Activated naive CD8-positive, alpha-beta T cell treated with anti-CD3 and anti-CD28 coated beads, Interleukin-2, amount 50 U/mL, for 24 hours (primary cell): Measurements from ENCODE around the gene TRAK1.

Experiments
- ATAC-seq: fragments of 150-1000 bp; cut with Tn5 transposase; one replicate; pipeline ENCODE4 v1.10.0; 2021
- DNase-seq: peaks from one replicate; pipeline ENCODE4 v3.0.0; 2021
- H3K27ac Mint-ChIP-seq: one replicate; pipeline ENCODE4 v1.8.0; 2021; ENCODE audit warnings: mild to moderate bottlenecking, mixed read lengths
- H3K27me3 Mint-ChIP-seq: one replicate; pipeline ENCODE4 v1.8.0; 2021; ENCODE audit warnings: mixed read lengths
- H3K36me3 Mint-ChIP-seq: one replicate; pipeline ENCODE4 v1.8.0; 2021; ENCODE audit warnings: low read depth, mixed read lengths
- H3K4me1 Mint-ChIP-seq: one replicate; pipeline ENCODE4 v1.8.0; 2021; ENCODE audit warnings: mixed read lengths
- H3K4me3 Mint-ChIP-seq: one replicate; pipeline ENCODE4 v1.8.0; 2021; ENCODE audit warnings: mild to moderate bottlenecking, moderate library complexity, mixed read lengths
- H3K9me3 Mint-ChIP-seq: one replicate; pipeline ENCODE4 v1.8.0; 2021; ENCODE audit warnings: mixed read lengths

Gene TRAK1

GRCh38 chr3:42175386-42176240 lies 84.5 kb downstream of the TRAK1 start:
- DNase-seq (no peak), ATAC-seq (no peak)
- H3K4me1 Mint-ChIP-seq, result peaks cover 38% of the 10 kb centered on the region
- no peaks in the 10 kb centered on the region for H3K9me3 Mint-ChIP-seq
- H3K27me3 Mint-ChIP-seq, result no peaks in the 10 kb centered on the region
- no peak overlapping the region for H3K4me3 Mint-ChIP-seq
- no peak overlapping the region for H3K27ac Mint-ChIP-seq
- H3K36me3 Mint-ChIP-seq, result peaks cover 14% of the 10 kb centered on the region

- DNase-seq (no peak), ATAC-seq (no peak)
- no peak overlapping the region for H3K4me3 Mint-ChIP-seq
- H3K4me1 Mint-ChIP-seq, result peaks cover 34% of the 10 kb centered on the region
- peaks cover 14% of the 10 kb centered on the region for H3K36me3 Mint-ChIP-seq
- H3K9me3 Mint-ChIP-seq, result no peaks in the 10 kb centered on the region
- no peak overlapping the region for H3K27ac Mint-ChIP-seq
- H3K27me3 Mint-ChIP-seq, result no peaks in the 10 kb centered on the region
These were observed 85.3 kb downstream of the TRAK1 start for GRCh38 chr3:42176242-42177034.

- H3K4me3 Mint-ChIP-seq, result no peak overlapping the region
- H3K27me3 Mint-ChIP-seq, result no peaks in the 10 kb centered on the region
- H3K36me3 Mint-ChIP-seq, result peaks cover 14% of the 10 kb centered on the region
- H3K9me3 Mint-ChIP-seq, result no peaks in the 10 kb centered on the region
- H3K4me1 Mint-ChIP-seq, result peaks cover 27% of the 10 kb centered on the region
- H3K27ac Mint-ChIP-seq, result no peak overlapping the region
- DNase-seq (no peak), ATAC-seq (no peak)
These were observed 86.1 kb downstream of the TRAK1 start for GRCh38 chr3:42177068-42177800.

DNA sequence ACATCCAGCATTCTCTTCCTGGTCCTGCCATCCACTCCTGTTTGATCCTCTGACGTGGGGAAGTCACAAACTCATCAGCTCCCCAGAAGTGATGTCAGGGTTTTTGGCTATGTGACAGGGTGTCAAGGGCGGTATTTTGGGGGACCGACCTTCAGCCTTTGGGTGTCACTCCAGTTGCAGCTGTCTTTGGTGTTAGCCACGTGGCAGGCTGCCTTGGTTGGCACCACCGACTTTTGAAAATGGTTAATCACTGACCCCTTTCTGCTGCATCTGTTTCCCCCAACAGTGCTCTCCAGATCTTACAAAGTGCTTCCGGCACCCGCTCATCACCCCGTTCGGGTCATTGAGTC lies 86.6 kb downstream of the TRAK1 start:
- Mint-ChIP-seq H3K4me1 (peaks cover 23% of the 10 kb centered on the region), H3K27me3 (no peaks in the 10 kb centered on the region), H3K4me3 (no peak overlapping the region), H3K9me3 (no peaks in the 10 kb centered on the region), H3K36me3 (peaks cover 14% of the 10 kb centered on the region), H3K27ac (no peak overlapping the region)
- DNase-seq (no peak), ATAC-seq (no peak)

GRCh38 chr3:42179110-42179725 lies 88.1 kb downstream of the TRAK1 start:
- H3K27ac Mint-ChIP-seq, result peak overlapping the region; percentile 12
- ATAC-seq, result peak; percentile 80
- H3K36me3 Mint-ChIP-seq, result peaks cover 14% of the 10 kb centered on the region
- peaks cover 13% of the 10 kb centered on the region for H3K4me1 Mint-ChIP-seq
- DNase-seq, result no peak
- no peaks in the 10 kb centered on the region for H3K27me3 Mint-ChIP-seq
- H3K4me3 Mint-ChIP-seq, result no peak overlapping the region
- H3K9me3 Mint-ChIP-seq, result no peaks in the 10 kb centered on the region

- ATAC-seq (no peak), DNase-seq (no peak)
- H3K27me3 Mint-ChIP-seq, result no peaks in the 10 kb centered on the region
- peaks cover 16% of the 10 kb centered on the region for H3K36me3 Mint-ChIP-seq
- H3K9me3 Mint-ChIP-seq, result no peaks in the 10 kb centered on the region
- H3K4me1 Mint-ChIP-seq, result peaks cover 14% of the 10 kb centered on the region
- H3K4me3 Mint-ChIP-seq, result no peak overlapping the region
- no peak overlapping the region for H3K27ac Mint-ChIP-seq
These were observed 89.7 kb downstream of the TRAK1 start for GRCh38 chr3:42180901-42181300.

- no peak for ATAC-seq
- Mint-ChIP-seq H3K36me3 (peaks cover 12% of the 10 kb centered on the region), H3K4me1 (peaks cover 14% of the 10 kb centered on the region)
These were observed 91.4 kb downstream of the TRAK1 start for GRCh38 chr3:42182555-42182954.

DNA sequence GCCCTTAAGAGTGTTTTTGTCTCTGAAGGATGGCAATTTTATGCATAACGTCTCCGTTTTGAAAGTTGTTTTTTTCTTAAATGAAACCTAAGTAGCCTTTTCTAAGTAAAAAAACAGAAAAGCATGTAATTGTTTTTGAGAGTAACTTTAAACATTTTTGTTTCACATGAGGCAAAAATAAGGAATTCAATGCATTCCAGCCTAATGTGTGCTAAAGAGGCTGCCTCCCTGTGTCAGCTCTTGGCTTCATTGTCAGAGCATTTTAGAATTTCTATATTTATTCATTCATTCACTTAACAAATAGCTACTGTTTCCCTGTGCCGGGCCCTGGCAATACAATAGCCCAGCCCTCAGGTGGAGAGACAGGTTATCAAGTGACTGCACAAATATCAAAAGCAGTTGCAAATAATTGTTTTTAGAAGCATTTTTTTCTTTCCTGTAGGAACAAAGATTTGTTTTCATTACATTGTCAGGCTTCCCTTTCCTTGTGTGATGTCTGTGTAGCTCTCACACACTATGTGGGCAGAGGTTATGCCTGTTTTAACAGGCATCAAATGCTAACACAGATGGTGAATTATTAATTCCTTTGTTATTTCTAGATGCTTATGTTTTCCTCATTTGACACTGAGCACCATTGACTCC lies 93.0 kb downstream of the TRAK1 start:
- no peak for DNase-seq
- ATAC-seq, result no peak
- H3K9me3 Mint-ChIP-seq, result no peaks in the 10 kb centered on the region
- H3K27me3 Mint-ChIP-seq, result no peaks in the 10 kb centered on the region
- peaks cover 6% of the 10 kb centered on the region for H3K36me3 Mint-ChIP-seq
- no peak overlapping the region for H3K27ac Mint-ChIP-seq
- no peak overlapping the region for H3K4me3 Mint-ChIP-seq
- H3K4me1 Mint-ChIP-seq, result peaks cover 11% of the 10 kb centered on the region

More at GRCh38 chr3:42182555-42182954, 91.4 kb downstream of the TRAK1 start:
- no peak overlapping the region for H3K27ac Mint-ChIP-seq
- H3K9me3 Mint-ChIP-seq, result no peaks in the 10 kb centered on the region
- H3K27me3 Mint-ChIP-seq, result no peaks in the 10 kb centered on the region
- no peak overlapping the region for H3K4me3 Mint-ChIP-seq
- no peak for DNase-seq

DNA sequence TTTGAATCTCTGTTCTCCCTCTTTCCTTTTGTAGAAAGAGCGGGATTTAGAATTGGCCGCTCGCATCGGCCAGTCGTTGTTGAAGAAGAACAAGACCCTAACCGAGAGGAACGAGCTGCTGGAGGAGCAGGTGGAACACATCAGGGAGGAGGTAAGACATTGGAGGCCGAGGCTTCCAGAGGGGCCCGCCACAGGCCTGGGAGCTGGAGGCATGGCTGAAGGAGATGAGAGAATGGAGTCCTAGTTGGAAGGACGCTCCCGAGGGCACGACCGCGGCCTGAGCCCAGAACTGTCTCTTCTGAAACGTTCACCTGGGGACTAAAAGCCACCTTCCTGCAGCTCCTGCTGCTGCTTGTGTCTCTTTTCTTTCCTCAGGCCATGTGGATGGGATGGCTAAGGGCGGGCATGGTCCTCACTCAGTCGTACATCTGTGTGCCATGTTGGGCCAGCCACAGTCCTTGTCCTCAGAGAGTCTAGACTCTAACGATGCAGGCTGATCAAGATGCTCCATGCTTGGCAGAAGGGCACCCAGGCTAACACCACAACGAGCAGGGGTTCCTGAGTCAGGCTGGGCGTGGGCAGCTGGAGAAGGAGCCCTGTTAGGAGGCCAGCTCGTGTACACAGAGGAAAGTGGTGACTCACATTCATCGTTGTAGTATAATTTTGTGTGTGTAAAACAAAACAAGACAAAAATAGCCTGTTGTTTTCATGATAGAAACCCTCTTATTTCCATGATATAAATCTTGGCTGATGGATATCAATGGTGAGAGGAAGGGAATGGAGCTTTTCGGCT lies 93.7 kb downstream of the TRAK1 start:
- H3K4me1 Mint-ChIP-seq, result peaks cover 4% of the 10 kb centered on the region
- peaks cover 4% of the 10 kb centered on the region for H3K36me3 Mint-ChIP-seq
- no peak for DNase-seq
- H3K27ac Mint-ChIP-seq, result no peak overlapping the region
- no peak overlapping the region for H3K4me3 Mint-ChIP-seq
- no peak for ATAC-seq
- no peaks in the 10 kb centered on the region for H3K27me3 Mint-ChIP-seq
- no peaks in the 10 kb centered on the region for H3K9me3 Mint-ChIP-seq

DNA sequence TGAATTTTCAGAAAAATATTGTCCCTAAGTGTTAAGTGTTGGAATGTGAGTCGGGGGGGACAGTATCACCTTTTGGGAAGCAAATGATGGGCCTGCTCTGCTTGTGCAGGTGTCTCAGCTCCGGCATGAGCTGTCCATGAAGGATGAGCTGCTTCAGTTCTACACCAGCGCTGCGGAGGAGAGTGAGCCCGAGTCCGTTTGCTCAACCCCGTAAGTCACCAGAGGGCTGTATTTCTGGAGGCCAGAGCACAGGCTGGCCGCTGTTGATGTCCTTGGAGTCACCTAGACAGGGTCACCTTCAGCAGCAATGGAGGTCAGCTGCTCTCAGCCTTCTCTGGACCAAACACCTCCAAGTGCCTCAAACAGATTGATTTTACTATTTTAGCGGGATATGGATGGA lies 96.8 kb downstream of the TRAK1 start:
- Mint-ChIP-seq H3K27ac (peak overlapping the region; percentile 18), H3K4me1 (peaks cover 22% of the 10 kb centered on the region), H3K9me3 (no peaks in the 10 kb centered on the region), H3K4me3 (no peak overlapping the region), H3K36me3 (peaks cover 9% of the 10 kb centered on the region), H3K27me3 (no peaks in the 10 kb centered on the region)
- no peak for DNase-seq
- ATAC-seq, result no peak

- no peaks in the 10 kb centered on the region for H3K9me3 Mint-ChIP-seq
- H3K36me3 Mint-ChIP-seq, result peaks cover 10% of the 10 kb centered on the region
- no peak overlapping the region for H3K27ac Mint-ChIP-seq
- DNase-seq (no peak), ATAC-seq (no peak)
- H3K4me1 Mint-ChIP-seq, result peaks cover 26% of the 10 kb centered on the region
- no peak overlapping the region for H3K4me3 Mint-ChIP-seq
- no peaks in the 10 kb centered on the region for H3K27me3 Mint-ChIP-seq
These were observed 97.2 kb downstream of the TRAK1 start for GRCh38 chr3:42188376-42188775.

- Mint-ChIP-seq H3K4me1 (peaks cover 26% of the 10 kb centered on the region), H3K27ac (no peak overlapping the region), H3K27me3 (no peaks in the 10 kb centered on the region), H3K4me3 (no peak overlapping the region), H3K9me3 (no peaks in the 10 kb centered on the region), H3K36me3 (peaks cover 16% of the 10 kb centered on the region)
- DNase-seq (no peak), ATAC-seq (no peak)
These were observed 97.9 kb downstream of the TRAK1 start for GRCh38 chr3:42189001-42189460.

DNA sequence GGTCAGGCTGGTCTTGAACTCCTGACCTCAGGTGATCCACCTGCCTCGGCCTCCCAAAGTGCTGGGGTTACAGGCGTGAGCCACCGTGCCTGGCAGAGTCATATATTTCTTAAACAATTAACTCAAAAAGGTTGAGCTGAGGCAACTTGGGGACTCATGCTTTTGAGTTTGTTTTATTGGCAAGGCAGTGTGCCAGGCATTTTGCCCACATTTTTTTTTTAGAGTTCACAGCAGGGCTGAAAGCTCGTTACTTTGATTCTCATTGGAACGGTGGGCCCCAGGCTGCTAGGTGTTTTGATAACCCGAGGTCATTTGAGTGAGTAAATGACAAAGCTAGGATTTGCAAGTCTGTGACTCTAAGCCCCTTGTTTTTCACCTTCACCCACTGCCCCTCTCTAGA lies 98.6 kb downstream of the TRAK1 start:
- H3K36me3 Mint-ChIP-seq, result peaks cover 23% of the 10 kb centered on the region
- H3K27ac Mint-ChIP-seq, result no peak overlapping the region
- no peak overlapping the region for H3K4me3 Mint-ChIP-seq
- DNase-seq (no peak), ATAC-seq (no peak)
- no peaks in the 10 kb centered on the region for H3K9me3 Mint-ChIP-seq
- H3K27me3 Mint-ChIP-seq, result no peaks in the 10 kb centered on the region
- H3K4me1 Mint-ChIP-seq, result peaks cover 26% of the 10 kb centered on the region
